Measurements from ENCODE around the gene PDLIM3. TPM values are rescaled to one million over a fixed set of nuclear protein-coding genes. Genes with fewer than 3 reads are reported as not detected.

PDLIM3 gene
- total and polyA plus RNA-seq, 9 of the 15 experiments (the other 6 are each of a cell fraction or from before 2014, with no cell fraction given) = 0.06 TPM; not detected in 8

DNA sequence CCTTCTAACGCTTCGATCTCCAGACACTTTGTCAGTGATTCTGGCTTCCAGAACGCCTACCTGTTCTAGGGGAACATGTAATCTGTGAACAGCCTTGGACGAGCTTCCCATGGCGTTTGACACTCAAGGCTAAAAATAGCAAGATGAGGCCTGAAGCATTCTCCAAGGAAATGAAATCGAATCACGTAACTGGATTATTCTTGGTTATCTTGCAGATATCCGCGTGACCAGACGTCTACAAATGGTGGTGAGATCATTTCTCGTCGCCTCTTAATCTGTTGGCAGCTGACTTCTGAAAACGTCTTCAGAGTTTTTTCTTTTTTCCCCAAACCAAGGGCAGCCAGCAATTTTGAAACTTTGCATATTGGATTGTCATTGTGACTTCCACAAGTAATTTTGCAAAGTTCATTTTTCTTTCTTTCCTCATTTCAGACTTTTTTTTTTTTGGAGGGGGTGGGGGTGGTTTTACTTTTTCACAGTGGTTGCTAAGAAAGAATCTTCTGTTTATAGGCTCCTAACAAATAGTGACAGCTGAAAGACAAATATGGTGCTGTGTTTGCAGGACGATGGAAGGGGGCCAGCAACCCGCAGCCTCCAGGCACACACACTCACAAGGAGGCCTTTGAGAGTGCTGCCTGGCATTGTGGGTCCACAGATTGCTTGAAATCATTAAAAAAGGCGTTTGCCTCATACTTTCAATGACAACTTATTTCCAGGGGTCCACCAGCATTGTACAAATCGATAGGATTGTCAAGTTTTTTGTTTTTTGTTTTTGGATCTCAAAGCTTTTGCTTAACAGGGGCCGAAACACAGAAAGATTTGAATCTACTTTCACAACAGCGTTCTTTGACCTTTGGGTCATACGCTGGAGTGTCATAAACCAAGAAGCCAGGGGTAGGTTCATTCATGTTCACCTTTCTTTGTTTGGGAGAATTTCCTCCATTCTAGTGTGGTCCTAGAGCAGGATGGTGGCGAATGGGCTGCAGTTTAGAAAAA lies 32.4 kb upstream of the PDLIM3 start:
- ATAC-seq (no peak), FAIRE-seq (no peak), DNase-seq (ENCODE audit: extremely low read depth in 1 of 4, low spot score in 3 of 4) (no peak)
- Histone ChIP-seq H3K9me1 (ENCODE audit: control insufficient read depth, insufficient read depth, low read length) (no peaks in the 10 kb centered on the region), H4K20me1 (replicated peaks; ENCODE audit: control insufficient read depth, insufficient read depth, low read length) (no peaks in the 10 kb centered on the region), H3K79me2 (ENCODE audit: control insufficient read depth, insufficient read depth, low read length) (no peaks in the 10 kb centered on the region), H2AFZ (ENCODE audit: low read depth, low read length) (peak overlapping the region; percentile 65), H3K9me3 (replicated peaks; ENCODE audit: control insufficient read depth, insufficient read depth, low read depth, low read length) (no peaks in the 10 kb centered on the region), H3K4me1 (replicated peaks in 1 of 2; ENCODE audit: control insufficient read depth in 2 of 2, insufficient read depth in 2 of 2, low read length in 2 of 2) (peaks cover 0 to 15% of the 10 kb centered on the region in 2 experiments; a peak in 4 of 5 replicates), H3K9ac (ENCODE audit: insufficient read depth in 1 of 2, low read depth in 2 of 2, low read length in 2 of 2) (no peak overlapping the region), H3K36me3 (ENCODE audit: control insufficient read depth, insufficient read depth, low read length) (no peaks in the 10 kb centered on the region), H3K4me3 (no peak overlapping the region), H3K27me3 (ENCODE audit: control insufficient read depth in 2 of 2, insufficient read depth in 2 of 2, low read length in 2 of 2) (no peaks in the 10 kb centered on the region), H3K4me2 (ENCODE audit: insufficient read depth, low read length) (no peak overlapping the region), H3K27ac (ENCODE audit: extremely low read depth, low read depth, low read length) (no peak overlapping the region)
- WGBS (ENCODE audit: insufficient coverage, low coverage, missing lambda C conversion rate) = 27% methylated on average over 21 of the region's 21 CpGs
- intact Hi-C loops (cut with micrococcal nuclease) (no loop called here), in situ Hi-C loops (cut with MboI) (no loop called here)
- no TSS peak for BruUV-seq (replicated peaks)
- POLR2A ChIA-PET = no interaction called here
- CTCF ChIA-PET (ENCODE audit: low intra/inter-chr PET ratio) = no interaction called here
- TF ChIP-seq, protein P1, sequence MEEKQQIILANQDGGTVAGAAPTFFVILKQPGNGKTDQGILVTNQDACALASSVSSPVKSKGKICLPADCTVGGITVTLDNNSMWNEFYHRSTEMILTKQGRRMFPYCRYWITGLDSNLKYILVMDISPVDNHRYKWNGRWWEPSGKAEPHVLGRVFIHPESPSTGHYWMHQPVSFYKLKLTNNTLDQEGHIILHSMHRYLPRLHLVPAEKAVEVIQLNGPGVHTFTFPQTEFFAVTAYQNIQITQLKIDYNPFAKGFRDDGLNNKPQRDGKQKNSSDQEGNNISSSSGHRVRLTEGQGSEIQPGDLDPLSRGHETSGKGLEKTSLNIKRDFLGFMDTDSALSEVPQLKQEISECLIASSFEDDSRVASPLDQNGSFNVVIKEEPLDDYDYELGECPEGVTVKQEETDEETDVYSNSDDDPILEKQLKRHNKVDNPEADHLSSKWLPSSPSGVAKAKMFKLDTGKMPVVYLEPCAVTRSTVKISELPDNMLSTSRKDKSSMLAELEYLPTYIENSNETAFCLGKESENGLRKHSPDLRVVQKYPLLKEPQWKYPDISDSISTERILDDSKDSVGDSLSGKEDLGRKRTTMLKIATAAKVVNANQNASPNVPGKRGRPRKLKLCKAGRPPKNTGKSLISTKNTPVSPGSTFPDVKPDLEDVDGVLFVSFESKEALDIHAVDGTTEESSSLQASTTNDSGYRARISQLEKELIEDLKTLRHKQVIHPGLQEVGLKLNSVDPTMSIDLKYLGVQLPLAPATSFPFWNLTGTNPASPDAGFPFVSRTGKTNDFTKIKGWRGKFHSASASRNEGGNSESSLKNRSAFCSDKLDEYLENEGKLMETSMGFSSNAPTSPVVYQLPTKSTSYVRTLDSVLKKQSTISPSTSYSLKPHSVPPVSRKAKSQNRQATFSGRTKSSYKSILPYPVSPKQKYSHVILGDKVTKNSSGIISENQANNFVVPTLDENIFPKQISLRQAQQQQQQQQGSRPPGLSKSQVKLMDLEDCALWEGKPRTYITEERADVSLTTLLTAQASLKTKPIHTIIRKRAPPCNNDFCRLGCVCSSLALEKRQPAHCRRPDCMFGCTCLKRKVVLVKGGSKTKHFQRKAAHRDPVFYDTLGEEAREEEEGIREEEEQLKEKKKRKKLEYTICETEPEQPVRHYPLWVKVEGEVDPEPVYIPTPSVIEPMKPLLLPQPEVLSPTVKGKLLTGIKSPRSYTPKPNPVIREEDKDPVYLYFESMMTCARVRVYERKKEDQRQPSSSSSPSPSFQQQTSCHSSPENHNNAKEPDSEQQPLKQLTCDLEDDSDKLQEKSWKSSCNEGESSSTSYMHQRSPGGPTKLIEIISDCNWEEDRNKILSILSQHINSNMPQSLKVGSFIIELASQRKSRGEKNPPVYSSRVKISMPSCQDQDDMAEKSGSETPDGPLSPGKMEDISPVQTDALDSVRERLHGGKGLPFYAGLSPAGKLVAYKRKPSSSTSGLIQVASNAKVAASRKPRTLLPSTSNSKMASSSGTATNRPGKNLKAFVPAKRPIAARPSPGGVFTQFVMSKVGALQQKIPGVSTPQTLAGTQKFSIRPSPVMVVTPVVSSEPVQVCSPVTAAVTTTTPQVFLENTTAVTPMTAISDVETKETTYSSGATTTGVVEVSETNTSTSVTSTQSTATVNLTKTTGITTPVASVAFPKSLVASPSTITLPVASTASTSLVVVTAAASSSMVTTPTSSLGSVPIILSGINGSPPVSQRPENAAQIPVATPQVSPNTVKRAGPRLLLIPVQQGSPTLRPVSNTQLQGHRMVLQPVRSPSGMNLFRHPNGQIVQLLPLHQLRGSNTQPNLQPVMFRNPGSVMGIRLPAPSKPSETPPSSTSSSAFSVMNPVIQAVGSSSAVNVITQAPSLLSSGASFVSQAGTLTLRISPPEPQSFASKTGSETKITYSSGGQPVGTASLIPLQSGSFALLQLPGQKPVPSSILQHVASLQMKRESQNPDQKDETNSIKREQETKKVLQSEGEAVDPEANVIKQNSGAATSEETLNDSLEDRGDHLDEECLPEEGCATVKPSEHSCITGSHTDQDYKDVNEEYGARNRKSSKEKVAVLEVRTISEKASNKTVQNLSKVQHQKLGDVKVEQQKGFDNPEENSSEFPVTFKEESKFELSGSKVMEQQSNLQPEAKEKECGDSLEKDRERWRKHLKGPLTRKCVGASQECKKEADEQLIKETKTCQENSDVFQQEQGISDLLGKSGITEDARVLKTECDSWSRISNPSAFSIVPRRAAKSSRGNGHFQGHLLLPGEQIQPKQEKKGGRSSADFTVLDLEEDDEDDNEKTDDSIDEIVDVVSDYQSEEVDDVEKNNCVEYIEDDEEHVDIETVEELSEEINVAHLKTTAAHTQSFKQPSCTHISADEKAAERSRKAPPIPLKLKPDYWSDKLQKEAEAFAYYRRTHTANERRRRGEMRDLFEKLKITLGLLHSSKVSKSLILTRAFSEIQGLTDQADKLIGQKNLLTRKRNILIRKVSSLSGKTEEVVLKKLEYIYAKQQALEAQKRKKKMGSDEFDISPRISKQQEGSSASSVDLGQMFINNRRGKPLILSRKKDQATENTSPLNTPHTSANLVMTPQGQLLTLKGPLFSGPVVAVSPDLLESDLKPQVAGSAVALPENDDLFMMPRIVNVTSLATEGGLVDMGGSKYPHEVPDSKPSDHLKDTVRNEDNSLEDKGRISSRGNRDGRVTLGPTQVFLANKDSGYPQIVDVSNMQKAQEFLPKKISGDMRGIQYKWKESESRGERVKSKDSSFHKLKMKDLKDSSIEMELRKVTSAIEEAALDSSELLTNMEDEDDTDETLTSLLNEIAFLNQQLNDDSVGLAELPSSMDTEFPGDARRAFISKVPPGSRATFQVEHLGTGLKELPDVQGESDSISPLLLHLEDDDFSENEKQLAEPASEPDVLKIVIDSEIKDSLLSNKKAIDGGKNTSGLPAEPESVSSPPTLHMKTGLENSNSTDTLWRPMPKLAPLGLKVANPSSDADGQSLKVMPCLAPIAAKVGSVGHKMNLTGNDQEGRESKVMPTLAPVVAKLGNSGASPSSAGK (IDR thresholded peaks at IDR 0.05) = 0 out of 2 replicates have a peak, but pooled peaks have one; percentile 34
- TF ChIP-seq, protein P2, sequence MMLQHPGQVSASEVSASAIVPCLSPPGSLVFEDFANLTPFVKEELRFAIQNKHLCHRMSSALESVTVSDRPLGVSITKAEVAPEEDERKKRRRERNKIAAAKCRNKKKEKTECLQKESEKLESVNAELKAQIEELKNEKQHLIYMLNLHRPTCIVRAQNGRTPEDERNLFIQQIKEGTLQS (IDR thresholded peaks at IDR 0.05) = peak; percentile 47; the same call in 1 of the 2 replicates
- TF ChIP-seq, protein P2 (CRISPR knock-in tag; conservative IDR thresholded peaks at IDR 0.05) = no peak
- peak; percentile 83; the same call in 1 of the 2 replicates for TF ChIP-seq MEF2D (tag; conservative IDR thresholded peaks at IDR 0.05; ENCODE audit: low read depth)
- TF ChIP-seq, protein P3, sequence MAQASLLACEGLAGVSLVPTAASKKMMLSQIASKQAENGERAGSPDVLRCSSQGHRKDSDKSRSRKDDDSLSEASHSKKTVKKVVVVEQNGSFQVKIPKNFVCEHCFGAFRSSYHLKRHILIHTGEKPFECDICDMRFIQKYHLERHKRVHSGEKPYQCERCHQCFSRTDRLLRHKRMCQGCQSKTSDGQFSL (CRISPR knock-in tag; IDR thresholded peaks at IDR 0.05) = no peak
- TF ChIP-seq, protein P3 (tag; IDR thresholded peaks at IDR 0.05) = no peak

All from K562 (cell line).